ENCODE data around the gene EIF2D. TPM values are rescaled to one million over a fixed set of nuclear protein-coding genes. Genes with fewer than 3 reads are reported as not detected.

The EIF2D gene
- total RNA-seq, 4 donors from 2014 or later: 42.0 to 78.4 (median 60.0) TPM

DNA sequence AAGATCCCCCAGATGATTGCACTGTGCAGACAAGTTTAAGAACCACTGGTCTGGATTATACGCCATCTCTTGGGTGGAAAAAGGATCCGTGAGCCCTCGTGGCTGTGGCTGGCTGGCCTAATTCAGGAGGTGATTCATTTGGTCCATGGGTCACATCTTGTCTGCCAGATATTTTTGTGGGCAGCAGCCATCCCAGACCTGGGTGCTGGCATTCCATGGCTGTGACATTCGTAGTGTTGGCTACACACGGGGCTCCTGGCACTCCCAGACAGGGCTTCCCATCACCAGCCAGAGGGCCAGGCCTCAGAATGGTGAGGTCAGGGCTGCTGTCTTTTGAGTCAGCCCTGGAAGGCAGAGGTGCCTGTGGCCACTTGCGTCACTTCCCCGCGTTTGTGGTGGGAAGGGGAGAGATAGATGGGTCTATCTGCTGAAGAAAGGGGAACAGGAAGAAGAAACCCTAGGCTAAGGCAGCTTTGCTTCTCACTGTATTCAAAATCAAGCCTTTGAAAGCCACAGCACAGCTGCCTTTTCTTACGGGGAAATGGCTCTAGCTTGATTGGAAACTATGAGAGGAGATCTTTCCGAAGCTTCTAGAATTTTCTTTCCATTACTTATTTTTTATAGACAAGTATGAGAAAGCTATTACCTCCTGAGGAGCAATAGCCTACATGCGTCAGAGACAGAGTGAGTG lies 32.4 kb downstream of the EIF2D start:
- Histone ChIP-seq H3K27ac (peak overlapping the region in 3 of 4 donors; percentile 68 to 76 (median 69)), H3K4me3 (no peak overlapping the region), H3K4me1 (peaks cover 0 to 39% (median 24%) of the 10 kb centered on the region in 4 donors), H3K27me3 (no peaks in the 10 kb centered on the region), H3K36me3 (peaks cover 0 to 11% (median 7%) of the 10 kb centered on the region in 3 donors), H3K9me3 (no peaks in the 10 kb centered on the region)
- peak; percentile 29 to 49 for DNase-seq (ENCODE audit: low spot score in 2 of 2)
- peak in 1 of 2 donors; percentile 28 for TF ChIP-seq POLR2A (IDR thresholded peaks at IDR 0.05)
- peak; percentile 22 to 74 for TF ChIP-seq EP300 (IDR thresholded peaks at IDR 0.05)
- TF ChIP-seq, protein P1, sequence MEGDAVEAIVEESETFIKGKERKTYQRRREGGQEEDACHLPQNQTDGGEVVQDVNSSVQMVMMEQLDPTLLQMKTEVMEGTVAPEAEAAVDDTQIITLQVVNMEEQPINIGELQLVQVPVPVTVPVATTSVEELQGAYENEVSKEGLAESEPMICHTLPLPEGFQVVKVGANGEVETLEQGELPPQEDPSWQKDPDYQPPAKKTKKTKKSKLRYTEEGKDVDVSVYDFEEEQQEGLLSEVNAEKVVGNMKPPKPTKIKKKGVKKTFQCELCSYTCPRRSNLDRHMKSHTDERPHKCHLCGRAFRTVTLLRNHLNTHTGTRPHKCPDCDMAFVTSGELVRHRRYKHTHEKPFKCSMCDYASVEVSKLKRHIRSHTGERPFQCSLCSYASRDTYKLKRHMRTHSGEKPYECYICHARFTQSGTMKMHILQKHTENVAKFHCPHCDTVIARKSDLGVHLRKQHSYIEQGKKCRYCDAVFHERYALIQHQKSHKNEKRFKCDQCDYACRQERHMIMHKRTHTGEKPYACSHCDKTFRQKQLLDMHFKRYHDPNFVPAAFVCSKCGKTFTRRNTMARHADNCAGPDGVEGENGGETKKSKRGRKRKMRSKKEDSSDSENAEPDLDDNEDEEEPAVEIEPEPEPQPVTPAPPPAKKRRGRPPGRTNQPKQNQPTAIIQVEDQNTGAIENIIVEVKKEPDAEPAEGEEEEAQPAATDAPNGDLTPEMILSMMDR (IDR thresholded peaks at IDR 0.05): no peak
- WGBS, 2 donors: 66 to 71% methylated on average over 11 of the region's 11 CpGs

DNA sequence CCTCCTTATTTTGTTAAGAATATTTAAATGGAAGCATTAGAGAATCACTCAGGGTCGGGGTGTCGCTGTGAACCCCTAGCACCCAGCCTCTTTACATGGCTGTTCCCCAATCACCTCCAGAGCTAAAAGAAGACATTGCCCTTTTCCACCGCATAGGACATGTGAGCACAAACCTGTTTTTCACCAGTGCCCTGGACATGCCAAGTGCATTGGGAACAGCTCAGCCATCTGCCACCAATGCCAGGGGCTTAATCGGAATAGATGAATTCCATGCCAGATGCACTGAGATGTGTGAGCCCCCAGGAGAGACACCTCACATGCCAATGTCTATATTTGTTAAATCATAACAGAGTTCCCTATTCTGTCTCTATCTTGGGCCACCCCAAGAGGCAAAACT lies 33.3 kb downstream of the EIF2D start:
- H3K4me3 ChIP-seq: no peak overlapping the region
- DNase-seq (ENCODE audit: low spot score in 2 of 2): no peak
- no peaks in the 10 kb centered on the region for H3K27me3 ChIP-seq
- H3K36me3 ChIP-seq: peaks cover 0 to 4% (median 0%) of the 10 kb centered on the region in 3 donors
- no peaks in the 10 kb centered on the region for H3K9me3 ChIP-seq
- TF ChIP-seq, protein P1 (IDR thresholded peaks at IDR 0.05): no peak
- no peak for TF ChIP-seq POLR2A (IDR thresholded peaks at IDR 0.05)
- TF ChIP-seq EP300 (IDR thresholded peaks at IDR 0.05): no peak
- H3K27ac ChIP-seq: peak overlapping the region in 2 of 4 donors; percentile 69 to 76
- peaks cover 0 to 44% (median 25%) of the 10 kb centered on the region in 4 donors for H3K4me1 ChIP-seq
- WGBS, 2 donors: 80 to 92% methylated on average over 4 of the region's 4 CpGs

DNA sequence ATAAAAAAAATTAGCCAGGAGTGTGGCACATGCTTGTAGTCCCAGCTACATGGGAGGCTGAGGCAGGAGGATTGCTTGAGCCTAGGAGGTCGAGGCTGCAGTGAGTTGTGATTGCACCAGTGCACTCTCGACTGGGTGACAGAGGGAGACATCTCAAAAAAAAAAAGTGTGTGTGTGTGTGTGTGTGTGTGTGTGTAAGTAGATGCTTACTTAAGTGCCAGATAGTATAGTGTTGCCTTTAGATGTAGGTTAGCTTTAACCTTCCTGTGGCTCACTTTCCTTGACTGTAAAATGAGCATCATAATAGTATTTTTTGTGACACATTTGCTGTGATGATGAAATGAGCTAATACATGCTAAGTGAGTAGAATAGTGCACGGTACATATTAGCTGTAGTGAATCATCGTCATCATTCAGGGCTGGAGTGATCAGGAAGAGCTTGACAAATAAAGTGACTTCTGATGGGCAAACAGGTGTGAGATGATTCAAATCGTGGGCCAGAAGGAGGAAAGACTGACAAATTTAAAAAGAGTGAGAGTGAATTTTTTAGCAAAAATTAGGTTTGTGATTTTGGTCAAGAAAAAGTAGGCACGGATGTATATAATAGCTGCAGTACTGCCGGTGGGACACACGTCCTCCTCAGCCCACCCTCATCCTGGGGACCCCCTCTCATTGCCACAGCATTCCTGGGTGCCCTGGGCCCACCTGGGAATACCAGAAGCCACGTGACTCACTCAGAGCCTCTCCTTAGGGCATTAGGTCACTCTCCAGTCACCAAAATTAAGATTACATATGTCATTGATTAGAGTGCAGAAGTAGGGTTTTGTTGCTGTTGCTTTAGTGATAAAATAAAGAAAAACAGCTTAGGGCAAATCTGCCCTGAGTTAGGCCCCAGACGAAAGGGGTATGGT lies 33.9 kb downstream of the EIF2D start:
- Histone ChIP-seq H3K9me3 (no peaks in the 10 kb centered on the region), H3K27ac (peak overlapping the region in 1 of 4 donors; percentile 76), H3K4me1 (peaks cover 0 to 42% (median 24%) of the 10 kb centered on the region in 4 donors), H3K4me3 (no peak overlapping the region), H3K36me3 (peaks cover 0 to 4% (median 0%) of the 10 kb centered on the region in 3 donors), H3K27me3 (no peaks in the 10 kb centered on the region)
- TF ChIP-seq, protein P1 (IDR thresholded peaks at IDR 0.05): no peak
- TF ChIP-seq EP300 (IDR thresholded peaks at IDR 0.05) (no peak), POLR2A (IDR thresholded peaks at IDR 0.05) (no peak)
- DNase-seq (ENCODE audit: low spot score in 2 of 2): no peak
- WGBS, 2 donors: 71 to 73% methylated on average over 10 of the region's 10 CpGs

DNA sequence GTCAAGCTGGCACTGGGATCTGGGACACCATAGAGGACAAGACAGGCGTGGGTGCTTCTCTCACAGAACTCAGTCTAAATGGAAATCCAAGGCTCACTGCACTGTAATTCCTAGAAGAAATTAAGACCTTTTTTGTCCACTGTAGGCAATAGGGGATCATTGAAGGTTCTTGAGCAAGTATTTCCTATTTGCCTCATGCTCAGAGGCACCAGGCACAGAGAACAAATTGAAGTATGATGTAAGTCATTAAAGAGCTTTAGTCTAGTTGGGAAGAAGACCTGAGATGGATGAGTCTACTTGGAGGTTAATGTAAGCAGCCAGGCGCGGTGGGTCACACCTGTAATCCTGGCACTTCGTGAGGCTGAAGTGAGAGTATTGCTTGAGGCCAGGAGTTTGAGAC lies 34.6 kb downstream of the EIF2D start:
- peak overlapping the region in 2 of 4 donors; percentile 2 to 12 for H3K27ac ChIP-seq
- 69 to 75% methylated on average over 4 of the region's 4 CpGs for WGBS, 2 donors

More for the DNA sequence above, 34.6 kb downstream of the EIF2D start:
- Histone ChIP-seq H3K27me3 (no peaks in the 10 kb centered on the region), H3K4me3 (no peak overlapping the region), H3K9me3 (no peaks in the 10 kb centered on the region), H3K36me3 (peaks cover 0 to 4% (median 0%) of the 10 kb centered on the region in 3 donors), H3K4me1 (peaks cover 0 to 38% (median 21%) of the 10 kb centered on the region in 4 donors)
- DNase-seq (ENCODE audit: low spot score in 2 of 2): no peak
- TF ChIP-seq, protein P1 (IDR thresholded peaks at IDR 0.05): no peak
